SK-N-SH treated with all-trans-retinoic acid at 6 μM for 48 hours (cell line): Measurements from ENCODE around the gene FOXS1.

Experiments used
- ATAC-seq: fragments of 200-7000 bp; cut with Tn5 transposase; 3 replicates; pipeline ENCODE4 v1.9.1; 2020; ENCODE audit warnings: mild to moderate bottlenecking, moderate library complexity
- ARNTL ChIP-seq: fragments of 450-650 bp; formaldehyde crosslinking; IDR thresholded peaks from 2 replicates; pipeline ENCODE4 v1.5.0; 2020; ENCODE audit warnings: low read depth, mild to moderate bottlenecking, moderate library complexity, borderline replicate concordance
- CREB5 ChIP-seq: fragments of 250-450 bp; sonication (Bioruptor Pico); IDR thresholded peaks from 2 replicates; pipeline ENCODE4 v1.5.1; 2020; ENCODE audit warnings: low read depth, mild to moderate bottlenecking, moderate library complexity
- CSDC2 ChIP-seq: fragments of 250-450 bp; sonication (Bioruptor Pico); IDR thresholded peaks from 2 replicates; pipeline ENCODE4 v1.5.0; 2020; ENCODE audit warnings: mild to moderate bottlenecking, moderate library complexity
- ESRRG ChIP-seq: fragments of 250-450 bp; sonication (Bioruptor Pico); IDR thresholded peaks from 2 replicates; pipeline ENCODE4 v1.6.1; 2021; ENCODE audit warnings: mild to moderate bottlenecking
- GLIS3 ChIP-seq: fragments of 250-450 bp; sonication (Bioruptor Pico); IDR thresholded peaks from 2 replicates; pipeline ENCODE4 v1.5.0; 2020; ENCODE audit warnings: mild to moderate bottlenecking, moderate library complexity
- ISL1 ChIP-seq: fragments of 250-450 bp; sonication (Bioruptor Pico); IDR thresholded peaks from 2 replicates; pipeline ENCODE4 v2.1.2; 2022; ENCODE audit warnings: mild to moderate bottlenecking, moderate library complexity
- OSR1 ChIP-seq: fragments of 250-450 bp; sonication (Bioruptor Pico); IDR thresholded peaks from 2 replicates; pipeline ENCODE4 v1.8.0; 2022; ENCODE audit warnings: moderate library complexity, mild to moderate bottlenecking, inconsistent platforms
- PATZ1 ChIP-seq: fragments of 250-450 bp; sonication (Bioruptor Pico); IDR thresholded peaks from 2 replicates; pipeline ENCODE4 v1.8.0; 2020; ENCODE audit warnings: mild to moderate bottlenecking, moderate library complexity, borderline replicate concordance
- PPARA ChIP-seq: fragments of 250-450 bp; sonication (Bioruptor Pico); IDR thresholded peaks from 2 replicates; pipeline ENCODE4 v1.5.0; 2020; ENCODE audit warnings: mild to moderate bottlenecking, borderline replicate concordance
- SNAI2 ChIP-seq: fragments of 250-450 bp; sonication (Bioruptor Pico); IDR thresholded peaks from 2 replicates; pipeline ENCODE4 v1.5.0; 2020; ENCODE audit warnings: mild to moderate bottlenecking, moderate library complexity
- TCF4 ChIP-seq: fragments of 250-450 bp; sonication (Bioruptor Pico); IDR thresholded peaks from 2 replicates; pipeline ENCODE4 v1.8.0; 2021; ENCODE audit warnings: mild to moderate bottlenecking, moderate library complexity, borderline replicate concordance
- TOX ChIP-seq: fragments of 250-450 bp; sonication (Bioruptor Pico); IDR thresholded peaks from 2 replicates; pipeline ENCODE4 v1.8.0; 2021; ENCODE audit warnings: mild to moderate bottlenecking, moderate library complexity, borderline replicate concordance
- TSHZ2 ChIP-seq: fragments of 250-450 bp; sonication (Bioruptor Pico); IDR thresholded peaks from 2 replicates; pipeline ENCODE4 v1.5.0; 2020; ENCODE audit warnings: mild to moderate bottlenecking, moderate library complexity
- ZC3H10 ChIP-seq: fragments of 250-450 bp; sonication (Bioruptor Pico); IDR thresholded peaks from 2 replicates; pipeline ENCODE4 v1.5.1; 2021; ENCODE audit warnings: mild to moderate bottlenecking, moderate library complexity
- ZFP3 ChIP-seq: fragments of 250-450 bp; sonication (Bioruptor Pico); IDR thresholded peaks from 2 replicates; pipeline ENCODE4 v1.5.0; 2020; ENCODE audit warnings: mild to moderate bottlenecking, moderate library complexity
- ZFP30 ChIP-seq: fragments of 450-650 bp; formaldehyde crosslinking; IDR thresholded peaks from 2 replicates; pipeline ENCODE4 v1.5.0; 2022; ENCODE audit warnings: mild to moderate bottlenecking, moderate library complexity
- ZNF565 ChIP-seq: fragments of 450-650 bp; formaldehyde crosslinking; conservative IDR thresholded peaks from 2 replicates; pipeline ENCODE4 v1.5.0; 2020; ENCODE audit warnings: low read depth, mild to moderate bottlenecking, moderate library complexity
- ZNF70 ChIP-seq: fragments of 450-650 bp; formaldehyde crosslinking; IDR thresholded peaks from 2 replicates; pipeline ENCODE4 v1.5.0; 2020; ENCODE audit warnings: mild to moderate bottlenecking, moderate library complexity

The FOXS1 gene

GRCh38 chr20:31844737-31845299, 586 bp downstream of the FOXS1 start:
- ATAC-seq: no peak
- no peak for TF ChIP-seq SNAI2 (CRISPR knock-in tag)
- peak; percentile 74; the same call in 1 of the 2 replicates for TF ChIP-seq TSHZ2 (CRISPR knock-in tag)

- TF ChIP-seq PATZ1 (no peak), TCF4 (CRISPR knock-in tag) (no peak), ARNTL (CRISPR knock-in tag) (no peak), TSHZ2 (CRISPR knock-in tag) (peak; percentile 58; the same call in 1 of the 2 replicates)
- ATAC-seq: no peak
These were observed 1.5 kb downstream of the FOXS1 start for GRCh38 chr20:31843881-31844280.

GRCh38 chr20:31843288-31843687, 2.1 kb downstream of the FOXS1 start:
- no peak for ATAC-seq
- TF ChIP-seq PATZ1: no peak
- TF ChIP-seq PPARA: no peak
- no peak for TF ChIP-seq ISL1 (CRISPR knock-in tag)
- no peak for TF ChIP-seq OSR1
- no peak for TF ChIP-seq ZNF70 (CRISPR knock-in tag)
- TF ChIP-seq TCF4 (CRISPR knock-in tag): no peak

- no peak for TF ChIP-seq ARNTL (CRISPR knock-in tag)
- TF ChIP-seq TCF4 (CRISPR knock-in tag): no peak
- no peak for TF ChIP-seq GLIS3 (CRISPR knock-in tag)
- TF ChIP-seq ZNF565 (CRISPR knock-in tag): no peak
- TF ChIP-seq TOX (CRISPR knock-in tag): no peak
- peak; percentile 51 for ATAC-seq
These were observed 2.8 kb downstream of the FOXS1 start for GRCh38 chr20:31842471-31843157.

- ATAC-seq: peak; percentile 53
- TF ChIP-seq PPARA (no peak), CREB5 (CRISPR knock-in tag) (no peak), GLIS3 (CRISPR knock-in tag) (no peak), TOX (CRISPR knock-in tag) (no peak), OSR1 (no peak), ZNF70 (CRISPR knock-in tag) (no peak), ESRRG (CRISPR knock-in tag) (no peak), ZNF565 (CRISPR knock-in tag) (no peak), ARNTL (CRISPR knock-in tag) (no peak), ZFP3 (no peak), PATZ1 (no peak), ZC3H10 (no peak), ZFP30 (CRISPR knock-in tag) (no peak), CSDC2 (CRISPR knock-in tag) (no peak)
- TF ChIP-seq, all 23 proteins: peak for 0
These were observed 3.5 kb downstream of the FOXS1 start for GRCh38 chr20:31841928-31842327.
